WERI-Rb-1 (cell line): Measurements from ENCODE around the gene CCDC88C.

Experiments used
- DNase-seq: peaks from one replicate; pipeline ENCODE4 v3.0.0-alpha.2; 2020
- H3K27ac ChIP-seq: fragments of 250-450 bp; sonication (Bioruptor Pico); 2 replicates; pipeline ENCODE4 v1.5.1; 2020; ENCODE audit warnings: mild to moderate bottlenecking, moderate library complexity
- H3K27me3 ChIP-seq: fragments of 250-450 bp; sonication (Bioruptor Pico); 2 replicates; pipeline ENCODE4 v1.5.1; 2021; ENCODE audit warnings: mild to moderate bottlenecking, low read depth, moderate library complexity; ENCODE audit not compliant: insufficient read depth, severe bottlenecking
- H3K36me3 ChIP-seq: fragments of 250-450 bp; sonication (Bioruptor Pico); 2 replicates; pipeline ENCODE4 v1.5.1; 2020; ENCODE audit warnings: mild to moderate bottlenecking, moderate library complexity
- H3K4me3 ChIP-seq: 2 replicates; pipeline ENCODE4 v1.5.1; 2011; ENCODE audit warnings: low read depth, mild to moderate bottlenecking, control low read depth, low read length
- H3K9me3 ChIP-seq: fragments of 250-450 bp; sonication (Bioruptor Pico); 2 replicates; pipeline ENCODE4 v1.5.1; 2021; ENCODE audit warnings: mild to moderate bottlenecking, moderate library complexity; ENCODE audit not compliant: severe bottlenecking
- TF ChIP-seq, protein P1 (sequence below): IDR thresholded peaks from 2 replicates; pipeline ENCODE4 v1.5.1; 2011; ENCODE audit warnings: low read depth, mild to moderate bottlenecking, control low read depth, inconsistent platforms, low read length

CCDC88C gene

GRCh38 chr14:91335191-91336092 lies 82.2 kb downstream of the CCDC88C start:
- DNase-seq = no peak
- no peak overlapping the region for H3K27ac ChIP-seq
- no peaks in the 10 kb centered on the region for H3K27me3 ChIP-seq
- TF ChIP-seq, protein P1, sequence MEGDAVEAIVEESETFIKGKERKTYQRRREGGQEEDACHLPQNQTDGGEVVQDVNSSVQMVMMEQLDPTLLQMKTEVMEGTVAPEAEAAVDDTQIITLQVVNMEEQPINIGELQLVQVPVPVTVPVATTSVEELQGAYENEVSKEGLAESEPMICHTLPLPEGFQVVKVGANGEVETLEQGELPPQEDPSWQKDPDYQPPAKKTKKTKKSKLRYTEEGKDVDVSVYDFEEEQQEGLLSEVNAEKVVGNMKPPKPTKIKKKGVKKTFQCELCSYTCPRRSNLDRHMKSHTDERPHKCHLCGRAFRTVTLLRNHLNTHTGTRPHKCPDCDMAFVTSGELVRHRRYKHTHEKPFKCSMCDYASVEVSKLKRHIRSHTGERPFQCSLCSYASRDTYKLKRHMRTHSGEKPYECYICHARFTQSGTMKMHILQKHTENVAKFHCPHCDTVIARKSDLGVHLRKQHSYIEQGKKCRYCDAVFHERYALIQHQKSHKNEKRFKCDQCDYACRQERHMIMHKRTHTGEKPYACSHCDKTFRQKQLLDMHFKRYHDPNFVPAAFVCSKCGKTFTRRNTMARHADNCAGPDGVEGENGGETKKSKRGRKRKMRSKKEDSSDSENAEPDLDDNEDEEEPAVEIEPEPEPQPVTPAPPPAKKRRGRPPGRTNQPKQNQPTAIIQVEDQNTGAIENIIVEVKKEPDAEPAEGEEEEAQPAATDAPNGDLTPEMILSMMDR = no peak
- H3K9me3 ChIP-seq = no peaks in the 10 kb centered on the region
- H3K4me3 ChIP-seq = no peak overlapping the region
- H3K36me3 ChIP-seq = peaks cover 94% of the 10 kb centered on the region

GRCh38 chr14:91333650-91334039 lies 84.0 kb downstream of the CCDC88C start:
- Histone ChIP-seq H3K27ac (no peak overlapping the region), H3K27me3 (no peaks in the 10 kb centered on the region), H3K36me3 (peaks cover 86% of the 10 kb centered on the region), H3K9me3 (no peaks in the 10 kb centered on the region), H3K4me3 (no peak overlapping the region)
- DNase-seq = no peak
- TF ChIP-seq, protein P1 = no peak

- Histone ChIP-seq H3K36me3 (peaks cover 82% of the 10 kb centered on the region), H3K4me3 (no peak overlapping the region), H3K27me3 (no peaks in the 10 kb centered on the region), H3K27ac (no peak overlapping the region), H3K9me3 (no peaks in the 10 kb centered on the region)
- TF ChIP-seq, protein P1 = no peak
- no peak for DNase-seq
Measured at GRCh38 chr14:91332986-91333649, 84.5 kb downstream of the CCDC88C start.

- H3K4me3 ChIP-seq = no peak overlapping the region
- TF ChIP-seq, protein P1 = no peak
- H3K27me3 ChIP-seq = no peaks in the 10 kb centered on the region
- no peaks in the 10 kb centered on the region for H3K9me3 ChIP-seq
- no peak overlapping the region for H3K27ac ChIP-seq
- peaks cover 77% of the 10 kb centered on the region for H3K36me3 ChIP-seq
- DNase-seq = no peak
Measured at GRCh38 chr14:91332171-91332985, 85.2 kb downstream of the CCDC88C start.

DNA sequence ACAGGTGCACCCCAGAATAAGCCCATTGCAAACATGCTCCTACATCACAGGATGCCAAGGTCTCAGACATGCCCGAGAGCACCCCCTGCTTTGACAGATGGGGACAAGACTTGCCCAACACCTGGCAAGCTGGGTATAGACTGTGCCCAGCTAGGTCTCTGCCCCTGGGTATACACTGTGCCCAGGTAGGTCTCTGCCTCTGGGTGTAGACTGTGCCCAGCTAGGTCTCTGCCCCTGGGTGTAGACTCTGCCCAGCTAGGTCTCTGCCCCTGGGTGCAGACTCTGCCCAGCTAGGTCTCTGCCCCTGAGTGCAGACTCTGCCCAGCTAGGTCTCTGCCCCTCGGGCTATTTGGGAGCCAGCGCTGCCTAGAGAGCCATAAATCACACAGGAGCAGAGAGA lies 85.9 kb downstream of the CCDC88C start:
- peaks cover 77% of the 10 kb centered on the region for H3K36me3 ChIP-seq

More for the DNA sequence above, 85.9 kb downstream of the CCDC88C start:
- no peaks in the 10 kb centered on the region for H3K9me3 ChIP-seq
- no peaks in the 10 kb centered on the region for H3K27me3 ChIP-seq
- TF ChIP-seq, protein P1 = no peak
- no peak for DNase-seq
- H3K4me3 ChIP-seq = no peak overlapping the region
- H3K27ac ChIP-seq = no peak overlapping the region
